ENCODE measurements around the gene SIX2. TPM values are rescaled to one million over a fixed set of nuclear protein-coding genes. Genes with fewer than 3 reads are reported as not detected.

The SIX2 gene
- total and polyA plus RNA-seq, 9 of the 15 experiments (the other 6 are each of a cell fraction or from before 2014, with no cell fraction given): not detected

DNA sequence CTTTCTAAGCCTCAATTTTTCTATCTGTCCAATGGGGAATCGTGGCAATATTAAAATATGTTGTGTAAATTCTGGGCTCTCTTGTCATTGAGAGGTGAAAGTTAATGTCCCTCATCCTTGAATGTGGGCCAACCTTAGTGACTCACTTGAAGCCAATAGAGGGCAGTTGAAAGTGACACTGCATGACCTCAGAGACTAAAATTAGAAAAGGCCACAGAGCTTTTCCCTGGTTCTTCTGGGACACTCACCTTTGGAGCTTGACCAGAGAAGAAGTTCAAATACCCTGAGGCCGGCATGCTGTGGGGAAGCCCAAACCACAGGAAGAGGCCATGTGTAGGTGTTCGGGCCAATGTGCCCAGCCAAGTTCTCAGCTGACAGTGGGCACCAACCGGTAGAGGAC, 24.1 kb upstream of the SIX2 start:
- H3K9ac ChIP-seq (ENCODE audit: insufficient read depth in 1 of 2, low read depth in 2 of 2, low read length in 2 of 2): no peak overlapping the region
- DNase-seq (ENCODE audit: extremely low read depth in 1 of 4, low spot score in 3 of 4) (no peak), ATAC-seq (no peak), FAIRE-seq (no peak)
- no TSS peak for BruUV-seq (replicated peaks)
- H3K4me2 ChIP-seq (ENCODE audit: insufficient read depth, low read length): no peak overlapping the region
- in situ Hi-C loops (cut with MboI) (no loop called here), intact Hi-C loops (cut with micrococcal nuclease) (no loop called here)
- no peak overlapping the region for H2AFZ ChIP-seq (ENCODE audit: low read depth, low read length)
- no peak overlapping the region for H3K4me3 ChIP-seq
- H3K27me3 ChIP-seq (ENCODE audit: control insufficient read depth in 2 of 2, insufficient read depth in 2 of 2, low read length in 2 of 2): peaks cover 0 to 17% of the 10 kb centered on the region in 2 experiments; a peak in 3 of 5 replicates
- POLR2A ChIA-PET: no interaction called here
- no peaks in the 10 kb centered on the region for H4K20me1 ChIP-seq (replicated peaks; ENCODE audit: control insufficient read depth, insufficient read depth, low read length)
- CTCF ChIA-PET (ENCODE audit: low intra/inter-chr PET ratio): no interaction called here
- no peaks in the 10 kb centered on the region for H3K9me1 ChIP-seq (ENCODE audit: control insufficient read depth, insufficient read depth, low read length)
- no peaks in the 10 kb centered on the region for H3K79me2 ChIP-seq (ENCODE audit: control insufficient read depth, insufficient read depth, low read length)
- H3K4me1 ChIP-seq (replicated peaks in 1 of 2; ENCODE audit: control insufficient read depth in 2 of 2, insufficient read depth in 2 of 2, low read length in 2 of 2): no peaks in the 10 kb centered on the region
- WGBS (ENCODE audit: insufficient coverage, low coverage, missing lambda C conversion rate): 2% methylated on average over 4 of the region's 4 CpGs
- no peaks in the 10 kb centered on the region for H3K36me3 ChIP-seq (ENCODE audit: control insufficient read depth, insufficient read depth, low read length)
- no peak overlapping the region for H3K27ac ChIP-seq (ENCODE audit: extremely low read depth, low read depth, low read length)
- H3K9me3 ChIP-seq (replicated peaks; ENCODE audit: control insufficient read depth, insufficient read depth, low read depth, low read length): no peaks in the 10 kb centered on the region
- TF ChIP-seq OTX1 (CRISPR knock-in tag; IDR thresholded peaks at IDR 0.05) (no peak), CEBPG (CRISPR knock-in tag; IDR thresholded peaks at IDR 0.05) (no peak), CEBPG (tag; conservative IDR thresholded peaks at IDR 0.05 in 1 of 2, IDR thresholded peaks at IDR 0.05 in 1 of 2) (no peak), ZFX (CRISPR knock-in tag; IDR thresholded peaks at IDR 0.05) (no peak), KDM1A (IDR thresholded peaks at IDR 0.05) (no peak), LEF1 (IDR thresholded peaks at IDR 0.05) (no peak), ATF1 (CRISPR knock-in tag; IDR thresholded peaks at IDR 0.05) (no peak), ATF1 (tag; IDR thresholded peaks at IDR 0.05) (no peak), HNRNPUL1 (IDR thresholded peaks at IDR 0.05; ENCODE audit: low read length) (no peak), TAF1 (IDR thresholded peaks at IDR 0.05; ENCODE audit: control insufficient read depth, extremely low read depth, insufficient read depth, low read length, severe bottlenecking) (no peak), FOXJ2 (tag; IDR thresholded peaks at IDR 0.05) (no peak)
- TF ChIP-seq, protein P1, sequence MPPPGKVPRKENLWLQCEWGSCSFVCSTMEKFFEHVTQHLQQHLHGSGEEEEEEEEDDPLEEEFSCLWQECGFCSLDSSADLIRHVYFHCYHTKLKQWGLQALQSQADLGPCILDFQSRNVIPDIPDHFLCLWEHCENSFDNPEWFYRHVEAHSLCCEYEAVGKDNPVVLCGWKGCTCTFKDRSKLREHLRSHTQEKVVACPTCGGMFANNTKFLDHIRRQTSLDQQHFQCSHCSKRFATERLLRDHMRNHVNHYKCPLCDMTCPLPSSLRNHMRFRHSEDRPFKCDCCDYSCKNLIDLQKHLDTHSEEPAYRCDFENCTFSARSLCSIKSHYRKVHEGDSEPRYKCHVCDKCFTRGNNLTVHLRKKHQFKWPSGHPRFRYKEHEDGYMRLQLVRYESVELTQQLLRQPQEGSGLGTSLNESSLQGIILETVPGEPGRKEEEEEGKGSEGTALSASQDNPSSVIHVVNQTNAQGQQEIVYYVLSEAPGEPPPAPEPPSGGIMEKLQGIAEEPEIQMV (tag; conservative IDR thresholded peaks at IDR 0.05; ENCODE audit: low read depth): no peak
- TF ChIP-seq, protein P2, sequence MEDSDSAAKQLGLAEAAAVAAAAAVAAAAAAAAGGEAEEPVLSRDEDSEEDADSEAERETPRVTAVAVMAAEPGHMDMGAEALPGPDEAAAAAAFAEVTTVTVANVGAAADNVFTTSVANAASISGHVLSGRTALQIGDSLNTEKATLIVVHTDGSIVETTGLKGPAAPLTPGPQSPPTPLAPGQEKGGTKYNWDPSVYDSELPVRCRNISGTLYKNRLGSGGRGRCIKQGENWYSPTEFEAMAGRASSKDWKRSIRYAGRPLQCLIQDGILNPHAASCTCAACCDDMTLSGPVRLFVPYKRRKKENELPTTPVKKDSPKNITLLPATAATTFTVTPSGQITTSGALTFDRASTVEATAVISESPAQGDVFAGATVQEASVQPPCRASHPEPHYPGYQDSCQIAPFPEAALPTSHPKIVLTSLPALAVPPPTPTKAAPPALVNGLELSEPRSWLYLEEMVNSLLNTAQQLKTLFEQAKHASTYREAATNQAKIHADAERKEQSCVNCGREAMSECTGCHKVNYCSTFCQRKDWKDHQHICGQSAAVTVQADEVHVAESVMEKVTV (CRISPR knock-in tag; IDR thresholded peaks at IDR 0.05): no peak
- TF ChIP-seq, protein P3, sequence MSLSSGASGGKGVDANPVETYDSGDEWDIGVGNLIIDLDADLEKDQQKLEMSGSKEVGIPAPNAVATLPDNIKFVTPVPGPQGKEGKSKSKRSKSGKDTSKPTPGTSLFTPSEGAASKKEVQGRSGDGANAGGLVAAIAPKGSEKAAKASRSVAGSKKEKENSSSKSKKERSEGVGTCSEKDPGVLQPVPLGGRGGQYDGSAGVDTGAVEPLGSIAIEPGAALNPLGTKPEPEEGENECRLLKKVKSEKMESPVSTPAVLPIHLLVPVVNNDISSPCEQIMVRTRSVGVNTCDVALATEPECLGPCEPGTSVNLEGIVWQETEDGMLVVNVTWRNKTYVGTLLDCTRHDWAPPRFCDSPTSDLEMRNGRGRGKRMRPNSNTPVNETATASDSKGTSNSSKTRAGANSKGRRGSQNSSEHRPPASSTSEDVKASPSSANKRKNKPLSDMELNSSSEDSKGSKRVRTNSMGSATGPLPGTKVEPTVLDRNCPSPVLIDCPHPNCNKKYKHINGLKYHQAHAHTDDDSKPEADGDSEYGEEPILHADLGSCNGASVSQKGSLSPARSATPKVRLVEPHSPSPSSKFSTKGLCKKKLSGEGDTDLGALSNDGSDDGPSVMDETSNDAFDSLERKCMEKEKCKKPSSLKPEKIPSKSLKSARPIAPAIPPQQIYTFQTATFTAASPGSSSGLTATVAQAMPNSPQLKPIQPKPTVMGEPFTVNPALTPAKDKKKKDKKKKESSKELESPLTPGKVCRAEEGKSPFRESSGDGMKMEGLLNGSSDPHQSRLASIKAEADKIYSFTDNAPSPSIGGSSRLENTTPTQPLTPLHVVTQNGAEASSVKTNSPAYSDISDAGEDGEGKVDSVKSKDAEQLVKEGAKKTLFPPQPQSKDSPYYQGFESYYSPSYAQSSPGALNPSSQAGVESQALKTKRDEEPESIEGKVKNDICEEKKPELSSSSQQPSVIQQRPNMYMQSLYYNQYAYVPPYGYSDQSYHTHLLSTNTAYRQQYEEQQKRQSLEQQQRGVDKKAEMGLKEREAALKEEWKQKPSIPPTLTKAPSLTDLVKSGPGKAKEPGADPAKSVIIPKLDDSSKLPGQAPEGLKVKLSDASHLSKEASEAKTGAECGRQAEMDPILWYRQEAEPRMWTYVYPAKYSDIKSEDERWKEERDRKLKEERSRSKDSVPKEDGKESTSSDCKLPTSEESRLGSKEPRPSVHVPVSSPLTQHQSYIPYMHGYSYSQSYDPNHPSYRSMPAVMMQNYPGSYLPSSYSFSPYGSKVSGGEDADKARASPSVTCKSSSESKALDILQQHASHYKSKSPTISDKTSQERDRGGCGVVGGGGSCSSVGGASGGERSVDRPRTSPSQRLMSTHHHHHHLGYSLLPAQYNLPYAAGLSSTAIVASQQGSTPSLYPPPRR (CRISPR knock-in tag; IDR thresholded peaks at IDR 0.05; ENCODE audit: borderline replicate concordance): no peak

Data from K562 (cell line).